Measurements from ENCODE around the gene CD93. TPM values are rescaled to one million over a fixed set of nuclear protein-coding genes. Genes with fewer than 3 reads are reported as not detected.

Gene CD93
- total RNA-seq, 4 donors from 2014 or later, result 17.3 to 22.2 (median 21.1) TPM

DNA sequence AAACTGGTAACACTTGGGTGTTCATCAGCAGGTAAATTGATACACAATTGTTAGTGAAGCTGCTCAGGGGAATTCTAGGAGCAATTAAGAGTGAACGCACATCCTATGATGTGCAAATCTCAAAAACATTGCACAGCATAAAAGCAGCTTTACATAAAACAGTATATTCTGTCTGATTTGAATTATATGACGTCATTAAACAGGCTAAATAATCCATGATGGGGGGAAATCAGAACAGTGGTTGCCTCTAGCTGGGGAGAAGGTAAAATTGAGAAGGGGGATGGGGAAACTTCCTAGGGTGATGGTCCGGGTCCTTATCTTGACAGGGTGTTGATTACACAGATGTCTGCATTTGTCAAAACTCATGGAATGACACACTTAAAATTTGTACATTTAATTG, 19.4 kb downstream of the CD93 start:
- DNase-seq (no peak), ATAC-seq (no peak)
- TF ChIP-seq POLR2A (IDR thresholded peaks at IDR 0.05), result no peak
- TF ChIP-seq, protein P1, sequence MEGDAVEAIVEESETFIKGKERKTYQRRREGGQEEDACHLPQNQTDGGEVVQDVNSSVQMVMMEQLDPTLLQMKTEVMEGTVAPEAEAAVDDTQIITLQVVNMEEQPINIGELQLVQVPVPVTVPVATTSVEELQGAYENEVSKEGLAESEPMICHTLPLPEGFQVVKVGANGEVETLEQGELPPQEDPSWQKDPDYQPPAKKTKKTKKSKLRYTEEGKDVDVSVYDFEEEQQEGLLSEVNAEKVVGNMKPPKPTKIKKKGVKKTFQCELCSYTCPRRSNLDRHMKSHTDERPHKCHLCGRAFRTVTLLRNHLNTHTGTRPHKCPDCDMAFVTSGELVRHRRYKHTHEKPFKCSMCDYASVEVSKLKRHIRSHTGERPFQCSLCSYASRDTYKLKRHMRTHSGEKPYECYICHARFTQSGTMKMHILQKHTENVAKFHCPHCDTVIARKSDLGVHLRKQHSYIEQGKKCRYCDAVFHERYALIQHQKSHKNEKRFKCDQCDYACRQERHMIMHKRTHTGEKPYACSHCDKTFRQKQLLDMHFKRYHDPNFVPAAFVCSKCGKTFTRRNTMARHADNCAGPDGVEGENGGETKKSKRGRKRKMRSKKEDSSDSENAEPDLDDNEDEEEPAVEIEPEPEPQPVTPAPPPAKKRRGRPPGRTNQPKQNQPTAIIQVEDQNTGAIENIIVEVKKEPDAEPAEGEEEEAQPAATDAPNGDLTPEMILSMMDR (IDR thresholded peaks at IDR 0.05 in 4 of 5, conservative IDR thresholded peaks at IDR 0.05 in 1 of 5), result no peak
- in situ Hi-C loops (cut with MboI; ENCODE audit: low sequenced_read_pairs in 4 of 4), result no loop called here
- Histone ChIP-seq H3K4me1 (peaks cover 14% of the 10 kb centered on the region in 2 donors), H3K27ac (no peak overlapping the region), H3K27me3 (no peaks in the 10 kb centered on the region), H3K9me3 (no peaks in the 10 kb centered on the region), H3K36me3 (no peaks in the 10 kb centered on the region), H3K4me3 (no peak overlapping the region)
- intact Hi-C loops (cut with DNase I; ENCODE audit: low total_unique reads), result no loop called here

DNA sequence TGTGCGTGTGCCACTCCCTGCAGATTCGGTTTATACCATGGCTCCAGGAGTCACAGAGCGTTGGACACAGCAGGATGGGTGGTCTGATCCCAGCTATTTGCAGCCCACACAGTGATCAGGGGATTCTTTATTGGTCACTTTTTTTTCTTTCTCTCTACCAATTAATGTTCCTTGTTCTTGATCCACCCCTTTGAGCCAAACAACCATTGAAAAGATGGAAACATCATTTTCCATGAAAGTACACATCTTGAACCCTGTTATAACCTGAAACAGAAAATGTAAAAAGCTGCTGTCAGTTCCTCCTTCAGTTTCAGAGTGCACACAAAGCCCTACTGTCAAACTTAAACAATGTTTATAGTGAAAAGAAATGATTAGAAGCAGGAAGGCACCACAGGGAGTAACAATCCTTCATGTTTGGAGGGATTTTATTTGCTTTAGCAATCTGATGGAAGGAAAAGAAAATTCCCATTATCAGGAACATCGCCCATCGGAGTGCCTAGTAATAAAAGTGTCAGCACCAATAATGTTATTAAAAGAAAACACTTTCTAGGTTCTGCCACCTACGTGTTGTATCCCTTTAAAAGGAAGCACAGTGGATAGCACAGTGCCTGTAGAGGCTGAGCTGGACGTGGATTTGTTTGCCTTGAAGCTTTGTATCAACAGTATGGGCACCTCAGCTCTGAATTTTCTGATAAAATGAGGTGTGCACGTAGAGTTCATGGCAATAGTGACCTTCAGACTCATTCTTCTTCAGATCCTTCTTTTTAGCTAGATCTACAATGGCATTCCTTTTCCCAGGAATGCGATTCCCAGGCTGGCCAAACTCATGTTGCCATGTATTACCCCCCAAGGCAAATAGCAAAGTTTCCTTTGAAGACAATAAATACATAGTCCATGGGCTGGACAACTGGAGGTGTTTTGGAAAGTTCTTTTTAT, 20.6 kb downstream of the CD93 start:
- Histone ChIP-seq H3K36me3 (no peaks in the 10 kb centered on the region), H3K9me3 (no peaks in the 10 kb centered on the region), H3K4me3 (no peak overlapping the region), H3K4me1 (peaks cover 24 to 25% of the 10 kb centered on the region in 2 donors), H3K27me3 (no peaks in the 10 kb centered on the region), H3K27ac (no peak overlapping the region)
- in situ Hi-C loops (cut with MboI; ENCODE audit: low sequenced_read_pairs in 4 of 4) (no loop called here), intact Hi-C loops (cut with DNase I; ENCODE audit: low total_unique reads) (no loop called here)
- DNase-seq (no peak), ATAC-seq (no peak)
- TF ChIP-seq POLR2A (IDR thresholded peaks at IDR 0.05), result no peak
- TF ChIP-seq, protein P1 (IDR thresholded peaks at IDR 0.05 in 4 of 5, conservative IDR thresholded peaks at IDR 0.05 in 1 of 5), result no peak

DNA sequence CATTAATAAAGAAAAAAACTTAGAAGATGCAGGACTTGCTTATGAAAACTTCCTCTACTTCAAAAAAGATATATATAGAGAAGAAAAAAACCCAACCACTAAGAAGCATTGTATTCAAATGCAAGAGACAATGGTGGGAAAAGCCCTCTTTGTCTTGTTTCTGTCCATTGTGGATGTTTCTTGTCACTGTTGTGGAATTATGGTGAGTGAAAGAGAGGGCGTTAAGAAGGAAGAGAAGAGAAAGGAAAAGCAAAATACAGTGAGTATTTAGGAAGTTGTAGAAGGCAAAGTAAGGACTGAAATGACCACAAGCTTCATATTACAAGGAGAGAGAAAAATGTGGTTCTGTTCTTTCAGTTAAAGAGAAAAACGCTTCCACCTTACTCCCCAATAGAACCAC, 22.5 kb downstream of the CD93 start:
- in situ Hi-C loops (cut with MboI; ENCODE audit: low sequenced_read_pairs in 4 of 4), result no loop called here
- intact Hi-C loops (cut with DNase I; ENCODE audit: low total_unique reads), result no loop called here
- H3K4me1 ChIP-seq, result peaks cover 30 to 34% of the 10 kb centered on the region in 2 donors

DNA sequence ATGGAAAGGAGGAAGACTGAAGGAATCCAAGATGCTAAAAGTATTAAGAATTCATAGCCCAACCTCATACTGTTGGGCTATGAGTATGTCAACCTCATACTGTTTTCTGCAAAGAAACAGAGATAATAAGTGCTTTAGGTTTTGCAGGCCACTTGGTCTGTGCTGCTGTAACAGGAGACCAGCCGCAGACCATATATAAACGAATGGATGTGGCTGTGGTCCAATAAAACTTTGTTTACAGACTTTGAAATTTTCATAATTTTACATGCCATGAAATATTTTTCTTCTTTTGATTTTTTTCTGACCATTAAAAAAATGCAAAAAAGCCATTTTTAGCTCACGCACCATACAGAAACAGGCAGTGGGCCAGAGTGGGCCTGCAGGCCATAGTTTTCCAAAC, 23.0 kb downstream of the CD93 start:
- Histone ChIP-seq H3K27me3 (no peaks in the 10 kb centered on the region), H3K4me1 (peaks cover 30 to 34% of the 10 kb centered on the region in 2 donors), H3K9me3 (no peaks in the 10 kb centered on the region), H3K4me3 (no peak overlapping the region), H3K36me3 (no peaks in the 10 kb centered on the region), H3K27ac (no peak overlapping the region)
- intact Hi-C loops (cut with DNase I; ENCODE audit: low total_unique reads) (no loop called here), in situ Hi-C loops (cut with MboI; ENCODE audit: low sequenced_read_pairs in 4 of 4) (no loop called here)
- DNase-seq (no peak), ATAC-seq (no peak)
- TF ChIP-seq POLR2A (IDR thresholded peaks at IDR 0.05), result no peak
- TF ChIP-seq, protein P1 (IDR thresholded peaks at IDR 0.05 in 4 of 5, conservative IDR thresholded peaks at IDR 0.05 in 1 of 5), result no peak

More for the DNA sequence above, 22.5 kb downstream of the CD93 start:
- no peak for ATAC-seq
- DNase-seq, result no peak
- no peak overlapping the region for H3K4me3 ChIP-seq
- H3K27ac ChIP-seq, result no peak overlapping the region
- no peaks in the 10 kb centered on the region for H3K36me3 ChIP-seq
- TF ChIP-seq POLR2A (IDR thresholded peaks at IDR 0.05), result no peak
- TF ChIP-seq, protein P1 (IDR thresholded peaks at IDR 0.05 in 4 of 5, conservative IDR thresholded peaks at IDR 0.05 in 1 of 5), result no peak
- no peaks in the 10 kb centered on the region for H3K27me3 ChIP-seq
- no peaks in the 10 kb centered on the region for H3K9me3 ChIP-seq
